GM21423 (cell line): Measurements from ENCODE around the gene RNF7.
"Not testable (repeated sequence)": the region's sequence is repeated elsewhere in the genome, so short reads cannot be mapped to it uniquely, and the experiment has no call there.

Experiments used
- ATAC-seq: cut with Tn5 transposase; IDR thresholded peaks from one replicate; pipeline ENCODE4 v1.9.1; 2021; ENCODE audit warnings: mild to moderate bottlenecking, moderate library complexity; ENCODE audit not compliant: unreplicated experiment

The RNF7 gene

GRCh38 chr3:141735176-141735575 lies 2.9 kb upstream of the RNF7 start:
- ATAC-seq = no peak

GRCh38 chr3:141735770-141736465 lies 2.2 kb upstream of the RNF7 start:
- no peak for ATAC-seq

- no peak for ATAC-seq
These were observed 1.0 kb upstream of the RNF7 start for GRCh38 chr3:141737093-141737492.

GRCh38 chr3:141737678-141738021 lies 448 bp upstream of the RNF7 start:
- ATAC-seq = no peak

GRCh38 chr3:141738891-141739363 lies 829 bp downstream of the RNF7 start:
- peak; percentile 0 for ATAC-seq

- no peak for ATAC-seq
These were observed 1.6 kb downstream of the RNF7 start for GRCh38 chr3:141739731-141740130.

GRCh38 chr3:141740349-141740748 lies 2.3 kb downstream of the RNF7 start:
- no peak for ATAC-seq

- no peak for ATAC-seq
These were observed 5.2 kb downstream of the RNF7 start for GRCh38 chr3:141743305-141743704.

GRCh38 chr3:141746962-141747361 lies 8.9 kb downstream of the RNF7 start:
- no peak for ATAC-seq

GRCh38 chr3:141753399-141753798 lies 15.3 kb downstream of the RNF7 start:
- ATAC-seq = no peak

- ATAC-seq = no peak
These were observed 15.9 kb downstream of the RNF7 start for GRCh38 chr3:141754032-141754431.

GRCh38 chr3:141762552-141762951 lies 24.5 kb downstream of the RNF7 start:
- ATAC-seq = not testable (repeated sequence)

GRCh38 chr3:141763088-141763750 lies 25.1 kb downstream of the RNF7 start, which contains the start of gene GRK7:
TSS of gene GRK7 (plus strand) at chr3:141763408. CDS start at chr3:141778285, 14,877 bp downstream.
- ATAC-seq = no peak

- ATAC-seq = no peak
These were observed 25.9 kb downstream of the RNF7 start for GRCh38 chr3:141764045-141764444.

- ATAC-seq = no peak
These were observed 26.4 kb downstream of the RNF7 start for GRCh38 chr3:141764465-141764864.

GRCh38 chr3:141764986-141765385 lies 26.9 kb downstream of the RNF7 start:
- ATAC-seq = no peak

GRCh38 chr3:141767066-141767465 lies 29.0 kb downstream of the RNF7 start:
- ATAC-seq = no peak

GRCh38 chr3:141769221-141769894 lies 31.3 kb downstream of the RNF7 start:
- no peak for ATAC-seq

GRCh38 chr3:141773676-141774075 lies 35.6 kb downstream of the RNF7 start:
- ATAC-seq = no peak

- ATAC-seq = no peak
These were observed 38.3 kb downstream of the RNF7 start for GRCh38 chr3:141776376-141776775.

GRCh38 chr3:141776885-141777284 lies 38.8 kb downstream of the RNF7 start:
- no peak for ATAC-seq
